ENCODE results near the gene PCNA. TPM values are rescaled to one million over a fixed set of nuclear protein-coding genes. Genes with fewer than 3 reads are reported as not detected.
A peak's percentile ranks its signal among the peaks of the same experiment; 100 is the strongest.
"Not testable (repeated sequence)": the region's sequence is repeated elsewhere in the genome, so short reads cannot be mapped to it uniquely, and the experiment has no call there.

Gene PCNA
- total and polyA plus RNA-seq, 12 donors: 23.5 to 106 (median 48.6) TPM

- intact Hi-C loops (cut with DNase I): no loop called here
- no peaks in the 10 kb centered on the region for H3K27me3 ChIP-seq
- TF ChIP-seq POLR2A (IDR thresholded peaks at IDR 0.05) (no peak), CTCF (IDR thresholded peaks at IDR 0.05) (no peak)
- H3K27ac ChIP-seq: peak overlapping the region in 3 of 5 donors; percentile 51 to 82 (median 74)
- 62 to 75% (median 66%) methylated on average over 4 of the region's 4 CpGs for WGBS, 4 donors
- no peaks in the 10 kb centered on the region for H3K9me3 ChIP-seq (replicated peaks in 1 of 3)
- no peaks in the 10 kb centered on the region for H3K36me3 ChIP-seq (replicated peaks in 1 of 2)
- no peak overlapping the region for H3K4me3 ChIP-seq
- peaks cover 15 to 42% of the 10 kb centered on the region in 2 donors for H3K4me1 ChIP-seq (replicated peaks in 1 of 2)
- DNase-seq: no peak
These were observed 41.9 kb downstream of the PCNA start for GRCh38 chr20:5077761-5078387.

GRCh38 chr20:5076913-5077312 lies 42.8 kb downstream of the PCNA start:
- H3K36me3 ChIP-seq (replicated peaks in 1 of 2); H3K9me3 ChIP-seq (replicated peaks in 1 of 3); H3K27me3 ChIP-seq; DNase-seq; intact Hi-C loops (cut with DNase I); H3K4me3 ChIP-seq; H3K27ac ChIP-seq: not testable (repeated sequence)
- WGBS, 4 donors: 83 to 98% (median 87%) methylated on average over 2 of the region's 2 CpGs
- peaks cover 17 to 44% of the 10 kb centered on the region in 2 donors for H3K4me1 ChIP-seq (replicated peaks in 1 of 2)

- WGBS, 4 donors: 89 to 90% (median 90%) methylated on average over 3 of the region's 3 CpGs
- no peak overlapping the region for H3K4me3 ChIP-seq
- no peaks in the 10 kb centered on the region for H3K27me3 ChIP-seq
- H3K27ac ChIP-seq: peak overlapping the region in 3 of 5 donors; percentile 63 to 80 (median 77)
- DNase-seq: no peak
- TF ChIP-seq POLR2A (IDR thresholded peaks at IDR 0.05) (no peak), CTCF (IDR thresholded peaks at IDR 0.05) (no peak)
- H3K4me1 ChIP-seq (replicated peaks in 1 of 2): peaks cover 11 to 22% of the 10 kb centered on the region in 2 donors
- H3K36me3 ChIP-seq (replicated peaks in 1 of 2): no peaks in the 10 kb centered on the region
- intact Hi-C loops (cut with DNase I): no loop called here
- no peaks in the 10 kb centered on the region for H3K9me3 ChIP-seq (replicated peaks in 1 of 3)
These were observed 45.5 kb downstream of the PCNA start for GRCh38 chr20:5074232-5074674.

- Histone ChIP-seq H3K4me3 (no peak overlapping the region), H3K27me3 (no peaks in the 10 kb centered on the region), H3K9me3 (replicated peaks in 1 of 3) (no peaks in the 10 kb centered on the region), H3K4me1 (replicated peaks in 1 of 2) (peaks cover 11 to 18% of the 10 kb centered on the region in 2 donors), H3K27ac (peak overlapping the region; percentile 54 to 80 (median 64)), H3K36me3 (replicated peaks in 1 of 2) (no peaks in the 10 kb centered on the region)
- 69 to 72% (median 71%) methylated on average over 4 of the region's 4 CpGs for whole genome bisulfite sequencing, 4 donors
- TF ChIP-seq CTCF (IDR thresholded peaks at IDR 0.05) (no peak), POLR2A (IDR thresholded peaks at IDR 0.05) (no peak)
- intact Hi-C loops (cut with DNase I): no loop called here
- peak; percentile 35 to 64 (median 43) for DNase-seq
These were observed 46.0 kb downstream of the PCNA start for GRCh38 chr20:5073660-5074231.

Measured in adrenal gland (tissue), 12 donors.